GM23338 (cell line): Measurements from ENCODE around the gene CYFIP2. TPM values are rescaled to one million over a fixed set of nuclear protein-coding genes. Genes with fewer than 3 reads are reported as not detected.

Experiments used
- ATAC-seq: fragments of 200-7000 bp; cut with Tn5 transposase; 3 replicates; pipeline ENCODE4 v1.9.1; 2020
- DNase-seq: peaks from one replicate; pipeline ENCODE4 v3.0.0-alpha.2; 2015; ENCODE audit warnings: low spot score
- H2AFZ ChIP-seq: fragments of 200-600 bp; sonication (generic); 2 replicates; pipeline ENCODE4 v1.8.0; 2016; ENCODE audit warnings: antibody characterized with exemption, mild to moderate bottlenecking, moderate library complexity
- H3F3A ChIP-seq: fragments of 200-600 bp; sonication (generic); replicated peaks from 2 replicates; pipeline ENCODE4 v1.8.0; 2017; ENCODE audit warnings: antibody characterized with exemption, mixed run types, low read depth
- H3K27ac ChIP-seq: fragments of 200-600 bp; sonication (generic); 2 replicates; pipeline ENCODE4 v1.6.1; 2016; ENCODE audit warnings: low read depth
- H3K27me3 ChIP-seq: fragments of 200-600 bp; sonication (generic); 2 replicates; pipeline ENCODE4 v1.8.0; 2016; ENCODE audit warnings: mild to moderate bottlenecking, mixed run types, moderate library complexity; ENCODE audit not compliant: insufficient read depth
- H3K36me3 ChIP-seq: fragments of 200-600 bp; sonication (generic); 2 replicates; pipeline ENCODE4 v1.8.0; 2016; ENCODE audit warnings: mild to moderate bottlenecking; ENCODE audit not compliant: insufficient read depth
- H3K4me1 ChIP-seq: fragments of 200-600 bp; sonication (generic); 2 replicates; pipeline ENCODE4 v1.8.0; 2016; ENCODE audit warnings: mild to moderate bottlenecking, moderate library complexity; ENCODE audit not compliant: insufficient read depth
- H3K4me2 ChIP-seq: fragments of 200-600 bp; sonication (generic); 2 replicates; pipeline ENCODE4 v1.7.1; 2017; ENCODE audit warnings: mixed run types
- H3K4me3 ChIP-seq: fragments of 200-600 bp; sonication (generic); 2 replicates; pipeline ENCODE4 v1.6.1; 2016; ENCODE audit warnings: mixed run types
- H3K79me2 ChIP-seq: fragments of 200-600 bp; sonication (generic); replicated peaks from 2 replicates; pipeline ENCODE4 v1.8.0; 2017; ENCODE audit warnings: mild to moderate bottlenecking; ENCODE audit not compliant: insufficient read depth
- H3K9me2 ChIP-seq: fragments of 200-600 bp; sonication (generic); 2 replicates; pipeline ENCODE4 v1.8.0; 2017; ENCODE audit not compliant: insufficient read depth
- H4K20me1 ChIP-seq: fragments of 200-600 bp; sonication (generic); replicated peaks from 2 replicates; pipeline ENCODE4 v1.8.0; 2017; ENCODE audit warnings: mild to moderate bottlenecking; ENCODE audit not compliant: insufficient read depth
- H3K27ac Mint-ChIP-seq: 2 replicates; pipeline ENCODE4 v1.8.0; 2020; ENCODE audit warnings: inconsistent platforms, mild to moderate bottlenecking, moderate library complexity, mixed read lengths
- H3K27me3 Mint-ChIP-seq: 3 replicates; pipeline ENCODE4 v1.8.0; 2022; ENCODE audit warnings: low read depth, mild to moderate bottlenecking, moderate library complexity, mixed read lengths, inconsistent platforms; ENCODE audit not compliant: insufficient read depth, poor library complexity
- H3K36me3 Mint-ChIP-seq: 3 replicates; pipeline ENCODE4 v1.8.0; 2021; ENCODE audit warnings: low read depth, mild to moderate bottlenecking, inconsistent platforms, moderate library complexity, mixed read lengths
- H3K4me1 Mint-ChIP-seq: 3 replicates; pipeline ENCODE4 v1.8.0; 2020; ENCODE audit warnings: mild to moderate bottlenecking, inconsistent platforms, mixed read lengths
- H3K4me3 Mint-ChIP-seq: 3 replicates; pipeline ENCODE4 v1.8.0; 2021; ENCODE audit warnings: moderate library complexity, mild to moderate bottlenecking, inconsistent platforms, mixed read lengths
- H3K9me3 Mint-ChIP-seq: 3 replicates; pipeline ENCODE4 v1.8.0; 2020; ENCODE audit warnings: moderate library complexity, mild to moderate bottlenecking, inconsistent platforms, mixed read lengths
- CREB1 ChIP-seq: fragments of 250-450 bp; sonication (Bioruptor Pico); IDR thresholded peaks from 2 replicates; pipeline ENCODE4 v1.5.0; 2020; ENCODE audit warnings: low read depth, mild to moderate bottlenecking, moderate library complexity
- ETS1 ChIP-seq: IDR thresholded peaks from 2 replicates; pipeline ENCODE4 v1.6.1; 2016; ENCODE audit warnings: antibody characterized with exemption
- EZH2 ChIP-seq: fragments of 200-600 bp; sonication (generic); IDR thresholded peaks from one replicate; pipeline ENCODE4 v1.8.0; 2017; ENCODE audit warnings: antibody characterized with exemption, mild to moderate bottlenecking, low read depth; ENCODE audit not compliant: unreplicated experiment
- EZH2phosphoT487 ChIP-seq: fragments of 200-600 bp; sonication (generic); IDR thresholded peaks from one replicate; pipeline ENCODE4 v1.8.1; 2018; ENCODE audit warnings: antibody characterized with exemption; ENCODE audit not compliant: unreplicated experiment
- JUNB ChIP-seq: IDR thresholded peaks from one replicate; pipeline ENCODE4 v1.6.1; 2016; ENCODE audit warnings: antibody characterized with exemption; ENCODE audit not compliant: unreplicated experiment
- NANOG ChIP-seq: IDR thresholded peaks from 2 replicates; pipeline ENCODE4 v1.6.1; 2016; ENCODE audit warnings: antibody characterized with exemption, borderline replicate concordance
- POLR2AphosphoS5 ChIP-seq: IDR thresholded peaks from 2 replicates; pipeline ENCODE4 v1.6.1; 2016; ENCODE audit warnings: antibody characterized with exemption, low read depth
- STAT1 ChIP-seq: IDR thresholded peaks from one replicate; pipeline ENCODE4 v1.6.1; 2016; ENCODE audit warnings: antibody characterized with exemption; ENCODE audit not compliant: unreplicated experiment
- ZNF114 ChIP-seq: fragments of 250-450 bp; sonication (Bioruptor Pico); IDR thresholded peaks from 2 replicates; pipeline ENCODE4 v1.5.0; 2020; ENCODE audit warnings: mild to moderate bottlenecking, moderate library complexity
- ZNF331 ChIP-seq: fragments of 250-450 bp; sonication (Bioruptor Pico); IDR thresholded peaks from 2 replicates; pipeline ENCODE4 v1.5.0; 2020; ENCODE audit warnings: low read depth, mild to moderate bottlenecking, moderate library complexity
- polyA plus RNA-seq: library from polyadenylated mRNA; unstranded; fragments of >200 nt; fragmentation: Nextera tagmentation; extraction: Ambion mirVana; gene quantifications from 2 replicates; pipeline ENCODE4 v1.2.1, GENCODE V29; 2016
- total RNA-seq: library from RNA; depleted of rRNA; stranded (reverse); fragments of >200 nt; shearing (Covaris generic); gene quantifications from 2 replicates; pipeline ENCODE4 v1.2.3, GENCODE V29; 2014
- TF ChIP-seq, protein P1 (sequence below): fragments of 250-450 bp; sonication (Bioruptor Pico); IDR thresholded peaks from 2 replicates; pipeline ENCODE4 v1.5.0; 2020; ENCODE audit warnings: mild to moderate bottlenecking, moderate library complexity

Gene CYFIP2
- total and polyA plus RNA-seq, 2 experiments from 2014 or later, result 54.1 to 98.4 TPM

DNA sequence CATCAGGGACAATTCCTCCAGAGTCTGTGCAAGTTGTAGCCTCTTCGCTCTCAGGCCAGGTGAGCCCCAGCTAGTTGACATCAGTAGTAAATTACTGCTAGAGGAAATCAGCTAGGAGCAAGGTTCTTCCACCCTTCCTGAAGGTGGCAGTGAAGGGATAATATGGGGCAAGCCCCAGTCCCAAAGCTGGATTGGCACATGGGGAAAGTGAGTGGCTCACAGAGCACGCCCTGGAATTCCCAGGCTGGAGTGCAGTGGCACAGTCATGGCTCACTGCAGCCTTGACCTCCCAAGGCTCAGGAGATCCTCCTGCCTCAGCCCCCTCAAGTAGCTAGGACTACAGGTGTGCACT, 82.1 kb downstream of the CYFIP2 start:
- Histone ChIP-seq H3K4me2 (no peak overlapping the region), H3K4me1 (no peaks in the 10 kb centered on the region), H4K20me1 (0 out of 2 replicates have a peak, but pooled peaks cover 4% of the 10 kb centered on the region), H3K4me3 (no peak overlapping the region), H3K27ac (no peak overlapping the region), H3F3A (no peaks in the 10 kb centered on the region), H3K36me3 (no peaks in the 10 kb centered on the region), H3K9me2 (no peaks in the 10 kb centered on the region), H2AFZ (no peak overlapping the region), H3K27me3 (no peaks in the 10 kb centered on the region), H3K79me2 (no peaks in the 10 kb centered on the region)
- DNase-seq, result no peak
- Mint-ChIP-seq H3K36me3 (peaks cover 13% of the 10 kb centered on the region; the same call in 2 of the 3 replicates), H3K27me3 (peaks cover 6% of the 10 kb centered on the region), H3K27ac (no peak overlapping the region), H3K9me3 (no peaks in the 10 kb centered on the region), H3K4me1 (no peaks in the 10 kb centered on the region), H3K4me3 (no peak overlapping the region)
- TF ChIP-seq NANOG, result no peak
- no peak for ATAC-seq

DNA sequence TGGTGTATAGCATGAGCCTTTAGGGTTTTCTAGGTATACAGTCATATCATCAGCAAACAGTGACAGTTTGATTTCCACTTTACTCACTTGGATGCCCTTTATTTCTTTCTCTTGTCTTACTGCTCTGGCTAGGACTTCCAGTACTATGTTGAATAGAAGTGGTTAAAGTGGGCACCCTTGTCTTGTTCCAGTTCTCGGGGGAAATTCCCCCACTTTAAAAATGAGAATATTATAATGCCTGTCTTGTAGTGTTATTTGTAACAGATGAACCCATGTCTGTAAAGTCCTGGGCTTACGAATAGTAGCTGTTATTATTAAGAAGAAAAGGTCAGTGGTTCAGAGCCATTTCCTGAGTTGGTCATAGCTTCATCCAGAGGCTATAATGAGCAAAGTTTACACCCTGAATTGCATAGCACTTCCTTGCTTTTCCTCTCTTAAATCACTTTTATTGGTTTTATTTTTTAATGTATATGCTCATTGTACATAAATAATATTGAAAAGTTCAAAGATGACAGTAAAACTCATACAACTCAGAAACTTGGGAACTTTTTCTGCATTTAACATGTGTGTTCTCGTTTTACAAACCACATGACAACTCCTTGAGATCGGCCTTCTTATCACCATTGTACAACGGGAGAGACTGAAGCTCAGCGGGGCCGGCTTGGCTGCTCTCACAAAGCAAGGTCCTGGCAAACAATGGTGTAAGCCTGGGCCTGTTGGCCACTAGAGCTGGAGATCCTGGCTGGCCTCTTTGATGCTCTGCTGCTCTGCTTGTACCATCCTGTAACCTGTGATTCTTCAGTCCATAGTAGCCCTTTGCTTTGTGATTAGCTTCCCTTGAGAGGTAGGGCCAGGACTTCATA, 85.2 kb downstream of the CYFIP2 start:
- DNase-seq (no peak), ATAC-seq (no peak)
- H3K9me3 Mint-ChIP-seq, result no peaks in the 10 kb centered on the region
- H3K27ac Mint-ChIP-seq, result no peak overlapping the region
- no peaks in the 10 kb centered on the region for H3K27me3 ChIP-seq
- H3K4me2 ChIP-seq, result no peak overlapping the region
- peaks cover 2% of the 10 kb centered on the region; the same call in 1 of the 3 replicates for H3K4me1 Mint-ChIP-seq
- no peaks in the 10 kb centered on the region for H3F3A ChIP-seq
- H3K4me3 Mint-ChIP-seq, result no peak overlapping the region
- H3K4me3 ChIP-seq, result no peak overlapping the region
- H4K20me1 ChIP-seq, result 0 out of 2 replicates have a peak, but pooled peaks cover 4% of the 10 kb centered on the region
- H2AFZ ChIP-seq, result no peak overlapping the region
- no peaks in the 10 kb centered on the region for H3K9me2 ChIP-seq
- no peak overlapping the region for H3K27ac ChIP-seq
- H3K4me1 ChIP-seq, result no peaks in the 10 kb centered on the region
- H3K36me3 ChIP-seq, result no peaks in the 10 kb centered on the region
- no peaks in the 10 kb centered on the region for H3K79me2 ChIP-seq
- peaks cover 6% of the 10 kb centered on the region for H3K27me3 Mint-ChIP-seq
- peaks cover 4% of the 10 kb centered on the region; the same call in 1 of the 3 replicates for H3K36me3 Mint-ChIP-seq
- TF ChIP-seq ZNF114 (CRISPR knock-in tag) (no peak), STAT1 (no peak), EZH2 (no peak), ETS1 (no peak), POLR2AphosphoS5 (no peak), JUNB (no peak), CREB1 (CRISPR knock-in tag) (no peak), ZNF331 (CRISPR knock-in tag) (no peak), EZH2phosphoT487 (no peak), NANOG (no peak)
- TF ChIP-seq, protein P1, sequence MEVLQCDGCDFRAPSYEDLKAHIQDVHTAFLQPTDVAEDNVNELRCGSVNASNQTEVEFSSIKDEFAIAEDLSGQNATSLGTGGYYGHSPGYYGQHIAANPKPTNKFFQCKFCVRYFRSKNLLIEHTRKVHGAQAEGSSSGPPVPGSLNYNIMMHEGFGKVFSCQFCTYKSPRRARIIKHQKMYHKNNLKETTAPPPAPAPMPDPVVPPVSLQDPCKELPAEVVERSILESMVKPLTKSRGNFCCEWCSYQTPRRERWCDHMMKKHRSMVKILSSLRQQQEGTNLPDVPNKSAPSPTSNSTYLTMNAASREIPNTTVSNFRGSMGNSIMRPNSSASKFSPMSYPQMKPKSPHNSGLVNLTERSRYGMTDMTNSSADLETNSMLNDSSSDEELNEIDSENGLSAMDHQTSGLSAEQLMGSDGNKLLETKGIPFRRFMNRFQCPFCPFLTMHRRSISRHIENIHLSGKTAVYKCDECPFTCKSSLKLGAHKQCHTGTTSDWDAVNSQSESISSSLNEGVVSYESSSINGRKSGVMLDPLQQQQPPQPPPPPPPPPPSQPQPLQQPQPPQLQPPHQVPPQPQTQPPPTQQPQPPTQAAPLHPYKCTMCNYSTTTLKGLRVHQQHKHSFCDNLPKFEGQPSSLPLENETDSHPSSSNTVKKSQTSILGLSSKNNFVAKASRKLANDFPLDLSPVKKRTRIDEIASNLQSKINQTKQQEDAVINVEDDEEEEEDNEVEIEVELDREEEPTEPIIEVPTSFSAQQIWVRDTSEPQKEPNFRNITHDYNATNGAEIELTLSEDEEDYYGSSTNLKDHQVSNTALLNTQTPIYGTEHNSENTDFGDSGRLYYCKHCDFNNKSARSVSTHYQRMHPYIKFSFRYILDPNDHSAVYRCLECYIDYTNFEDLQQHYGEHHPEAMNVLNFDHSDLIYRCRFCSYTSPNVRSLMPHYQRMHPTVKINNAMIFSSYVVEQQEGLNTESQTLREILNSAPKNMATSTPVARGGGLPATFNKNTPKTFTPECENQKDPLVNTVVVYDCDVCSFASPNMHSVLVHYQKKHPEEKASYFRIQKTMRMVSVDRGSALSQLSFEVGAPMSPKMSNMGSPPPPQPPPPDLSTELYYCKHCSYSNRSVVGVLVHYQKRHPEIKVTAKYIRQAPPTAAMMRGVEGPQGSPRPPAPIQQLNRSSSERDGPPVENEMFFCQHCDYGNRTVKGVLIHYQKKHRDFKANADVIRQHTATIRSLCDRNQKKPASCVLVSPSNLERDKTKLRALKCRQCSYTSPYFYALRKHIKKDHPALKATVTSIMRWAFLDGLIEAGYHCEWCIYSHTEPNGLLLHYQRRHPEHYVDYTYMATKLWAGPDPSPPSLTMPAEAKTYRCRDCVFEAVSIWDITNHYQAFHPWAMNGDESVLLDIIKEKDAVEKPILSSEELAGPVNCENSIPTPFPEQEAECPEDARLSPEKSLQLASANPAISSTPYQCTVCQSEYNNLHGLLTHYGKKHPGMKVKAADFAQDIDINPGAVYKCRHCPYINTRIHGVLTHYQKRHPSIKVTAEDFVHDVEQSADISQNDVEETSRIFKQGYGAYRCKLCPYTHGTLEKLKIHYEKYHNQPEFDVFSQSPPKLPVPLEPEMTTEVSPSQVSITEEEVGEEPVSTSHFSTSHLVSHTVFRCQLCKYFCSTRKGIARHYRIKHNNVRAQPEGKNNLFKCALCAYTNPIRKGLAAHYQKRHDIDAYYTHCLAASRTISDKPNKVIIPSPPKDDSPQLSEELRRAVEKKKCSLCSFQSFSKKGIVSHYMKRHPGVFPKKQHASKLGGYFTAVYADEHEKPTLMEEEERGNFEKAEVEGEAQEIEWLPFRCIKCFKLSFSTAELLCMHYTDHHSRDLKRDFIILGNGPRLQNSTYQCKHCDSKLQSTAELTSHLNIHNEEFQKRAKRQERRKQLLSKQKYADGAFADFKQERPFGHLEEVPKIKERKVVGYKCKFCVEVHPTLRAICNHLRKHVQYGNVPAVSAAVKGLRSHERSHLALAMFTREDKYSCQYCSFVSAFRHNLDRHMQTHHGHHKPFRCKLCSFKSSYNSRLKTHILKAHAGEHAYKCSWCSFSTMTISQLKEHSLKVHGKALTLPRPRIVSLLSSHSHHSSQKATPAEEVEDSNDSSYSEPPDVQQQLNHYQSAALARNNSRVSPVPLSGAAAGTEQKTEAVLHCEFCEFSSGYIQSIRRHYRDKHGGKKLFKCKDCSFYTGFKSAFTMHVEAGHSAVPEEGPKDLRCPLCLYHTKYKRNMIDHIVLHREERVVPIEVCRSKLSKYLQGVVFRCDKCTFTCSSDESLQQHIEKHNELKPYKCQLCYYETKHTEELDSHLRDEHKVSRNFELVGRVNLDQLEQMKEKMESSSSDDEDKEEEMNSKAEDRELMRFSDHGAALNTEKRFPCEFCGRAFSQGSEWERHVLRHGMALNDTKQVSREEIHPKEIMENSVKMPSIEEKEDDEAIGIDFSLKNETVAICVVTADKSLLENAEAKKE (CRISPR knock-in tag), result no peak
